ENCODE results near the gene GNAT2.
A peak's percentile ranks its signal among the peaks of the same experiment; 100 is the strongest.

Gene GNAT2

DNA sequence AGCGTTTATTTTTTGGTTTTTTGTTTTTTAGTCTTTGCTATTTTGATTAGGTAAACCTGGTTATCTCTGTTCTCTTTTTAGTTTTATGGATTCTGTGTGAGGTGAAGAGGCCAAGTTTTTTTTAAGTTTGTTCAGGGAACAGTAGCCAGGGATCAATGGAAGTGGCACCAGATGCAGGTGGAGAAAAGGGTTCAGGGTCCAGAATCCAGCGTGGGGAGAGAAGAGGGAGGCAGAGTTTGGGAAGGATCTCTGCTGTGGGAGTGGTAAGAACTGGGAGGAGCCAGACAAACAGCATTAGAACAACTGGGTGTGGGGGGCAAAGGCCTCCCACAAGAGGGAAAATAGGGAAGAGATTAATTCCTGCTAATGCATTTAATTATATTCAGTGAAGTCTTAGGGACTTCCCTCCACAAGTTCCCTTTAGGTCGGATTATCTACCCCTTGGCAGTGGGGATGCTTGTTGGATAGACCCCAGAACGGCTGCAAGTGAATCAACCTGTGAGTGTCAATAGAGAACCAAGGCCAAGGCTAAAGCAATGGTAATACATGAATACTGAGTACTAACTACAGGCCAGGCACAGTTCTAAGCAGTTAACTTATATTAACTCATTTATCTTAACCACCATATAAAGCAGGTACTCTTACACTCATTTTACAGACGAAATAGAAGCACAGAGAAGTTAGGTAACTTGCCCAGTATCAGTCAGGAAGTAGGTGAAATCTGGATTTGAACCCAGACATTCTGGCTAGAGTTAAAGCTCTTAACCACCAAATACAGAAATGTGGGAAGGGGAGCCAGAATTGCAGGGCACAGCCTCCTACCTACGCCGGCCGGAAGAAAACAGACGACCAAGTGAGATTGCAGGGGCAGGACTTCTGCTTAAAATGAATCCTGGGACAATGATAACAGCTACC is 498 bp downstream of the GNAT2 start:
- H3K27ac ChIP-seq (ENCODE audit: extremely low read depth, low read depth, low read length) = peak overlapping the region; percentile 1; the same call in 1 of the 2 replicates
- ChIA-PET POLR2A (interaction anchor here (2.4 kb wide), 1 partner anchor 70 kb away, joined by 29 read pairs; the partner anchor contains the start of gene GNAI3), CTCF (interaction anchor here (0.6 to 2.0 kb wide), 6 partner anchors 11 to 455 kb away, joined by 3 to 18 read pairs (median 4); no protein-coding TSS in a partner anchor)
- no peaks in the 10 kb centered on the region for H3K36me3 ChIP-seq (ENCODE audit: control insufficient read depth in 2 of 2, insufficient read depth in 1 of 2, low read length in 2 of 2)
- H3K9me3 ChIP-seq (ENCODE audit: control insufficient read depth, insufficient read depth, low read depth, low read length) = no peaks in the 10 kb centered on the region
- H3K4me1 ChIP-seq (ENCODE audit: control insufficient read depth, insufficient read depth, low read length) = peaks cover 4% of the 10 kb centered on the region; the same call in 1 of the 2 replicates
- H3K4me3 ChIP-seq (ENCODE audit: low read depth, low read length) = peak overlapping the region; percentile 73
- TF ChIP-seq SALL2 (tag by site-specific recombination; IDR thresholded peaks at IDR 0.05; ENCODE audit: borderline replicate concordance) = no peak
- TF ChIP-seq, protein P1, sequence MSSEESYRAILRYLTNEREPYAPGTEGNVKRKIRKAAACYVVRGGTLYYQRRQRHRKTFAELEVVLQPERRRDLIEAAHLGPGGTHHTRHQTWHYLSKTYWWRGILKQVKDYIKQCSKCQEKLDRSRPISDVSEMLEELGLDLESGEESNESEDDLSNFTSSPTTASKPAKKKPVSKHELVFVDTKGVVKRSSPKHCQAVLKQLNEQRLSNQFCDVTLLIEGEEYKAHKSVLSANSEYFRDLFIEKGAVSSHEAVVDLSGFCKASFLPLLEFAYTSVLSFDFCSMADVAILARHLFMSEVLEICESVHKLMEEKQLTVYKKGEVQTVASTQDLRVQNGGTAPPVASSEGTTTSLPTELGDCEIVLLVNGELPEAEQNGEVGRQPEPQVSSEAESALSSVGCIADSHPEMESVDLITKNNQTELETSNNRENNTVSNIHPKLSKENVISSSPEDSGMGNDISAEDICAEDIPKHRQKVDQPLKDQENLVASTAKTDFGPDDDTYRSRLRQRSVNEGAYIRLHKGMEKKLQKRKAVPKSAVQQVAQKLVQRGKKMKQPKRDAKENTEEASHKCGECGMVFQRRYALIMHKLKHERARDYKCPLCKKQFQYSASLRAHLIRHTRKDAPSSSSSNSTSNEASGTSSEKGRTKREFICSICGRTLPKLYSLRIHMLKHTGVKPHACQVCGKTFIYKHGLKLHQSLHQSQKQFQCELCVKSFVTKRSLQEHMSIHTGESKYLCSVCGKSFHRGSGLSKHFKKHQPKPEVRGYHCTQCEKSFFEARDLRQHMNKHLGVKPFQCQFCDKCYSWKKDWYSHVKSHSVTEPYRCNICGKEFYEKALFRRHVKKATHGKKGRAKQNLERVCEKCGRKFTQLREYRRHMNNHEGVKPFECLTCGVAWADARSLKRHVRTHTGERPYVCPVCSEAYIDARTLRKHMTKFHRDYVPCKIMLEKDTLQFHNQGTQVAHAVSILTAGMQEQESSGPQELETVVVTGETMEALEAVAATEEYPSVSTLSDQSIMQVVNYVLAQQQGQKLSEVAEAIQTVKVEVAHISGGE (tag by site-specific recombination; conservative IDR thresholded peaks at IDR 0.05; ENCODE audit: low read depth) = peak; percentile 83
- TF ChIP-seq EGR2 (tag by site-specific recombination; IDR thresholded peaks at IDR 0.05; ENCODE audit: low read depth) = peak; percentile 34; the same call in 1 of the 2 replicates
- no peak for TF ChIP-seq ZNF624 (tag by site-specific recombination; IDR thresholded peaks at IDR 0.05)
- TF ChIP-seq ZNF221 (tag by site-specific recombination; IDR thresholded peaks at IDR 0.05; ENCODE audit: borderline replicate concordance) = no peak
- TF ChIP-seq ZNF664 (tag by site-specific recombination; IDR thresholded peaks at IDR 0.05) = no peak
- TF ChIP-seq ZNF658 (tag by site-specific recombination; IDR thresholded peaks at IDR 0.05) = no peak
- TF ChIP-seq, protein P2, sequence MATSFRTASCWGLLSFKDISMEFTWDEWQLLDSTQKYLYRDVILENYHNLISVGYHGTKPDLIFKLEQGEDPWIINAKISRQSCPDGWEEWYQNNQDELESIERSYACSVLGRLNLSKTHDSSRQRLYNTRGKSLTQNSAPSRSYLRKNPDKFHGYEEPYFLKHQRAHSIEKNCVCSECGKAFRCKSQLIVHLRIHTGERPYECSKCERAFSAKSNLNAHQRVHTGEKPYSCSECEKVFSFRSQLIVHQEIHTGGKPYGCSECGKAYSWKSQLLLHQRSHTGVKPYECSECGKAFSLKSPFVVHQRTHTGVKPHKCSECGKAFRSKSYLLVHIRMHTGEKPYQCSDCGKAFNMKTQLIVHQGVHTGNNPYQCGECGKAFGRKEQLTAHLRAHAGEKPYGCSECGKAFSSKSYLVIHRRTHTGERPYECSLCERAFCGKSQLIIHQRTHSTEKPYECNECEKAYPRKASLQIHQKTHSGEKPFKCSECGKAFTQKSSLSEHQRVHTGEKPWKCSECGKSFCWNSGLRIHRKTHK (tag by site-specific recombination; IDR thresholded peaks at IDR 0.05) = no peak
- TF ChIP-seq ZNF184 (tag by site-specific recombination; IDR thresholded peaks at IDR 0.05) = 0 out of 2 replicates have a peak, but pooled peaks have one; percentile 32
- no peak for TF ChIP-seq ZSCAN16 (tag by site-specific recombination; IDR thresholded peaks at IDR 0.05)
- TF ChIP-seq ZNF175 (tag by site-specific recombination; IDR thresholded peaks at IDR 0.05) = no peak
- TF ChIP-seq, protein P3, sequence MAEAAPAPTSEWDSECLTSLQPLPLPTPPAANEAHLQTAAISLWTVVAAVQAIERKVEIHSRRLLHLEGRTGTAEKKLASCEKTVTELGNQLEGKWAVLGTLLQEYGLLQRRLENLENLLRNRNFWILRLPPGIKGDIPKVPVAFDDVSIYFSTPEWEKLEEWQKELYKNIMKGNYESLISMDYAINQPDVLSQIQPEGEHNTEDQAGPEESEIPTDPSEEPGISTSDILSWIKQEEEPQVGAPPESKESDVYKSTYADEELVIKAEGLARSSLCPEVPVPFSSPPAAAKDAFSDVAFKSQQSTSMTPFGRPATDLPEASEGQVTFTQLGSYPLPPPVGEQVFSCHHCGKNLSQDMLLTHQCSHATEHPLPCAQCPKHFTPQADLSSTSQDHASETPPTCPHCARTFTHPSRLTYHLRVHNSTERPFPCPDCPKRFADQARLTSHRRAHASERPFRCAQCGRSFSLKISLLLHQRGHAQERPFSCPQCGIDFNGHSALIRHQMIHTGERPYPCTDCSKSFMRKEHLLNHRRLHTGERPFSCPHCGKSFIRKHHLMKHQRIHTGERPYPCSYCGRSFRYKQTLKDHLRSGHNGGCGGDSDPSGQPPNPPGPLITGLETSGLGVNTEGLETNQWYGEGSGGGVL (tag by site-specific recombination; IDR thresholded peaks at IDR 0.05) = peak; percentile 41; the same call in 1 of the 2 replicates
- TF ChIP-seq ZNF558 (tag by site-specific recombination; IDR thresholded peaks at IDR 0.05) = no peak
- TF ChIP-seq REPIN1 (tag by site-specific recombination; IDR thresholded peaks at IDR 0.05; ENCODE audit: low read depth) = 0 out of 2 replicates have a peak, but pooled peaks have one; percentile 3
- TF ChIP-seq ZBTB8A (tag by site-specific recombination; IDR thresholded peaks at IDR 0.05) = no peak
- 0 out of 2 replicates have a peak, but pooled peaks have one; percentile 66 for TF ChIP-seq PRDM1 (tag by site-specific recombination; IDR thresholded peaks at IDR 0.05)
- no peak for TF ChIP-seq ZNF274 (IDR thresholded peaks at IDR 0.05; ENCODE audit: low read length)
- no peak for TF ChIP-seq ZNF274 (tag by site-specific recombination; IDR thresholded peaks at IDR 0.05; ENCODE audit: borderline replicate concordance)
- no peak for TF ChIP-seq ZNF626 (tag by site-specific recombination; IDR thresholded peaks at IDR 0.05)
- 0 out of 2 replicates have a peak, but pooled peaks have one; percentile 53 for TF ChIP-seq ZNF768 (tag by site-specific recombination; IDR thresholded peaks at IDR 0.05)
- no peak for TF ChIP-seq ZNF114 (tag by site-specific recombination; IDR thresholded peaks at IDR 0.05)
- TF ChIP-seq, protein P4, sequence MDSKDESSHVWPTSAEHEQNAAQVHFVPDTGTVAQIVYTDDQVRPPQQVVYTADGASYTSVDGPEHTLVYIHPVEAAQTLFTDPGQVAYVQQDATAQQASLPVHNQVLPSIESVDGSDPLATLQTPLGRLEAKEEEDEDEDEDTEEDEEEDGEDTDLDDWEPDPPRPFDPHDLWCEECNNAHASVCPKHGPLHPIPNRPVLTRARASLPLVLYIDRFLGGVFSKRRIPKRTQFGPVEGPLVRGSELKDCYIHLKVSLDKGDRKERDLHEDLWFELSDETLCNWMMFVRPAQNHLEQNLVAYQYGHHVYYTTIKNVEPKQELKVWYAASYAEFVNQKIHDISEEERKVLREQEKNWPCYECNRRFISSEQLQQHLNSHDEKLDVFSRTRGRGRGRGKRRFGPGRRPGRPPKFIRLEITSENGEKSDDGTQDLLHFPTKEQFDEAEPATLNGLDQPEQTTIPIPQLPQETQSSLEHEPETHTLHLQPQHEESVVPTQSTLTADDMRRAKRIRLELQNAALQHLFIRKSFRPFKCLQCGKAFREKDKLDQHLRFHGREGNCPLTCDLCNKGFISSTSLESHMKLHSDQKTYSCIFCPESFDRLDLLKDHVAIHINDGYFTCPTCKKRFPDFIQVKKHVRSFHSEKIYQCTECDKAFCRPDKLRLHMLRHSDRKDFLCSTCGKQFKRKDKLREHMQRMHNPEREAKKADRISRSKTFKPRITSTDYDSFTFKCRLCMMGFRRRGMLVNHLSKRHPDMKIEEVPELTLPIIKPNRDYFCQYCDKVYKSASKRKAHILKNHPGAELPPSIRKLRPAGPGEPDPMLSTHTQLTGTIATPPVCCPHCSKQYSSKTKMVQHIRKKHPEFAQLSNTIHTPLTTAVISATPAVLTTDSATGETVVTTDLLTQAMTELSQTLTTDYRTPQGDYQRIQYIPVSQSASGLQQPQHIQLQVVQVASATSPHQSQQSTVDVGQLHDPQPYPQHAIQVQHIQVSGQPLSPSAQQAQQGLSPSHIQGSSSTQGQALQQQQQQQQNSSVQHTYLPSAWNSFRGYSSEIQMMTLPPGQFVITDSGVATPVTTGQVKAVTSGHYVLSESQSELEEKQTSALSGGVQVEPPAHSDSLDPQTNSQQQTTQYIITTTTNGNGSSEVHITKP (tag by site-specific recombination; IDR thresholded peaks at IDR 0.05) = peak; percentile 79
- no peak for TF ChIP-seq ZNF548 (tag by site-specific recombination; IDR thresholded peaks at IDR 0.05)
- TF ChIP-seq ZNF610 (tag by site-specific recombination; IDR thresholded peaks at IDR 0.05; ENCODE audit: borderline replicate concordance) = no peak
- TF ChIP-seq ZNF777 (tag by site-specific recombination; IDR thresholded peaks at IDR 0.05; ENCODE audit: borderline replicate concordance) = no peak
